WTC11 (cell line): ENCODE data around the gene PSMA3. TPM values are rescaled to one million over a fixed set of nuclear protein-coding genes. Genes with fewer than 3 reads are reported as not detected.

Experiments used
- ATAC-seq: fragments of 200-7000 bp; cut with Tn5 transposase; 2 replicates; pipeline ENCODE4 v1.10.0; 2021; ENCODE audit warnings: mild to moderate bottlenecking, moderate library complexity
- CTCF ChIA-PET: fragments of 300-600 bp; sonication (Branson Sonifier 250); formaldehyde crosslinking; loops from one replicate; lab custom pipeline; 2021; ENCODE audit warnings: antibody characterized with exemption; lab: Charles Lee
- POLR2A ChIA-PET: fragments of 350-600 bp; sonication (Branson Sonifier 250); formaldehyde crosslinking; loops from one replicate; lab custom pipeline; 2021; ENCODE audit warnings: antibody characterized with exemption; lab: Charles Lee
- DNase-seq: peaks from one replicate; pipeline ENCODE4 v3.0.0; 2021; ENCODE audit warnings: low spot score
- H3K27ac Mint-ChIP-seq: 2 replicates; pipeline ENCODE4 v1.8.0; 2021; ENCODE audit warnings: mixed read lengths
- H3K27me3 Mint-ChIP-seq: 2 replicates; pipeline ENCODE4 v1.8.0; 2021; ENCODE audit warnings: low read depth, mild to moderate bottlenecking, moderate library complexity, mixed read lengths
- H3K36me3 Mint-ChIP-seq: 2 replicates; pipeline ENCODE4 v1.8.0; 2021; ENCODE audit warnings: mixed read lengths
- H3K4me1 Mint-ChIP-seq: 2 replicates; pipeline ENCODE4 v1.8.0; 2022; ENCODE audit warnings: mixed read lengths
- H3K4me3 Mint-ChIP-seq: 2 replicates; pipeline ENCODE4 v1.8.0; 2021; ENCODE audit warnings: mild to moderate bottlenecking, moderate library complexity, mixed read lengths
- H3K9me3 Mint-ChIP-seq: 2 replicates; pipeline ENCODE4 v1.8.0; 2021; ENCODE audit warnings: mixed read lengths
- ARID4B ChIP-seq: sonication (generic); formaldehyde crosslinking; IDR thresholded peaks from 2 replicates; pipeline ENCODE4 v1.8.0; 2023; ENCODE audit warnings: missing genetic modification reagents, mild to moderate bottlenecking, borderline replicate concordance
- ATF2 ChIP-seq: sonication (generic); formaldehyde crosslinking; IDR thresholded peaks from 2 replicates; pipeline ENCODE4 v1.8.1; 2022; ENCODE audit warnings: low read depth, missing genetic modification reagents, borderline replicate concordance
- CBFB ChIP-seq: sonication (generic); formaldehyde crosslinking; IDR thresholded peaks from 2 replicates; pipeline ENCODE4 v1.8.1; 2022; ENCODE audit warnings: mild to moderate bottlenecking, low read depth, missing genetic modification reagents
- ETV6 ChIP-seq: sonication (generic); formaldehyde crosslinking; IDR thresholded peaks from 2 replicates; pipeline ENCODE4 v1.8.1; 2022; ENCODE audit warnings: mild to moderate bottlenecking, missing genetic modification reagents
- FOXP4 ChIP-seq: sonication (generic); formaldehyde crosslinking; IDR thresholded peaks from 2 replicates; pipeline ENCODE4 v1.8.0; 2022; ENCODE audit warnings: mild to moderate bottlenecking, missing genetic modification reagents
- GRHL2 ChIP-seq: fragments of 250-450 bp; sonication (Bioruptor Pico); IDR thresholded peaks from 2 replicates; pipeline ENCODE4 v1.8.0; 2022; ENCODE audit warnings: mild to moderate bottlenecking, moderate library complexity; ENCODE audit not compliant: insufficient replicate concordance, severe bottlenecking
- IRF2 ChIP-seq: sonication (generic); formaldehyde crosslinking; IDR thresholded peaks from 2 replicates; pipeline ENCODE4 v1.8.0; 2022; ENCODE audit warnings: low read depth, missing genetic modification reagents, borderline replicate concordance
- JUN ChIP-seq: sonication (generic); formaldehyde crosslinking; IDR thresholded peaks from 2 replicates; pipeline ENCODE4 v1.8.0; 2023; ENCODE audit warnings: mild to moderate bottlenecking, missing genetic modification reagents
- NFE2L1 ChIP-seq: sonication (generic); formaldehyde crosslinking; IDR thresholded peaks from 2 replicates; pipeline ENCODE4 v1.8.1; 2023; ENCODE audit warnings: missing genetic modification reagents
- NR1H2 ChIP-seq: sonication (generic); formaldehyde crosslinking; IDR thresholded peaks from 2 replicates; pipeline ENCODE4 v1.9.0; 2021; ENCODE audit warnings: mild to moderate bottlenecking, moderate library complexity, missing genetic modification reagents
- RELA ChIP-seq: sonication (generic); formaldehyde crosslinking; IDR thresholded peaks from 2 replicates; pipeline ENCODE4 v1.8.1; 2022; ENCODE audit warnings: missing genetic modification reagents, mild to moderate bottlenecking, borderline replicate concordance
- SOX15 ChIP-seq: fragments of 250-450 bp; sonication (Bioruptor Pico); IDR thresholded peaks from 2 replicates; pipeline ENCODE4 v1.9.0; 2021; ENCODE audit warnings: mild to moderate bottlenecking
- TEAD4 ChIP-seq: sonication (generic); formaldehyde crosslinking; IDR thresholded peaks from 2 replicates; pipeline ENCODE4 v1.8.0; 2022; ENCODE audit warnings: mild to moderate bottlenecking, missing genetic modification reagents
- ZNF263 ChIP-seq: sonication (generic); formaldehyde crosslinking; IDR thresholded peaks from 2 replicates; pipeline ENCODE4 v1.8.1; 2022; ENCODE audit warnings: low read depth, mild to moderate bottlenecking, moderate library complexity, missing genetic modification reagents
- ZNF396 ChIP-seq: fragments of 250-450 bp; sonication (Bioruptor Pico); IDR thresholded peaks from 2 replicates; pipeline ENCODE4 v1.8.0; 2021; ENCODE audit warnings: mild to moderate bottlenecking, moderate library complexity, borderline replicate concordance
- ZNF532 ChIP-seq: fragments of 250-450 bp; sonication (Bioruptor Pico); IDR thresholded peaks from 2 replicates; pipeline ENCODE4 v1.9.0; 2021; ENCODE audit warnings: mild to moderate bottlenecking, borderline replicate concordance
- ZNF671 ChIP-seq: fragments of 250-450 bp; sonication (Bioruptor Pico); IDR thresholded peaks from 2 replicates; pipeline ENCODE4 v1.8.0; 2021; ENCODE audit warnings: mild to moderate bottlenecking
- total RNA-seq: library from RNA; stranded (reverse); gene quantifications from 3 replicates; pipeline ENCODE4 v1.2.3, GENCODE V29; 2021
- TF ChIP-seq, protein P1 (sequence below): fragments of 250-450 bp; sonication (Bioruptor Pico); IDR thresholded peaks from 2 replicates; pipeline ENCODE4 v2.1.2; 2022; ENCODE audit warnings: mild to moderate bottlenecking, moderate library complexity
- TF ChIP-seq, protein P2 (sequence below): sonication (generic); formaldehyde crosslinking; conservative IDR thresholded peaks from 2 replicates; pipeline ENCODE4 v1.8.1; 2023; ENCODE audit warnings: mild to moderate bottlenecking, low read depth, missing genetic modification reagents, moderate library complexity

The PSMA3 gene
- total RNA-seq, 1 experiment from 2014 or later = 286 TPM

- H3K36me3 Mint-ChIP-seq = peaks cover 34% of the 10 kb centered on the region
- no peak overlapping the region for H3K4me3 Mint-ChIP-seq
- ATAC-seq (no peak), DNase-seq (no peak)
- H3K4me1 Mint-ChIP-seq = no peaks in the 10 kb centered on the region
- TF ChIP-seq TEAD4 (CRISPR knock-in tag) = no peak
- TF ChIP-seq JUN (CRISPR knock-in tag) = no peak
- TF ChIP-seq ZNF396 (CRISPR knock-in tag) = no peak
- TF ChIP-seq ARID4B (CRISPR knock-in tag) = no peak
- TF ChIP-seq FOXP4 = no peak
- no peak for TF ChIP-seq IRF2
- TF ChIP-seq NFE2L1 (CRISPR knock-in tag) = no peak
- no peak for TF ChIP-seq NR1H2 (CRISPR knock-in tag)
- no peak for TF ChIP-seq GRHL2
- no peak for TF ChIP-seq ETV6
- no peak for TF ChIP-seq ZNF263 (CRISPR knock-in tag)
- no peak for TF ChIP-seq CBFB (CRISPR knock-in tag)
- TF ChIP-seq, protein P1, sequence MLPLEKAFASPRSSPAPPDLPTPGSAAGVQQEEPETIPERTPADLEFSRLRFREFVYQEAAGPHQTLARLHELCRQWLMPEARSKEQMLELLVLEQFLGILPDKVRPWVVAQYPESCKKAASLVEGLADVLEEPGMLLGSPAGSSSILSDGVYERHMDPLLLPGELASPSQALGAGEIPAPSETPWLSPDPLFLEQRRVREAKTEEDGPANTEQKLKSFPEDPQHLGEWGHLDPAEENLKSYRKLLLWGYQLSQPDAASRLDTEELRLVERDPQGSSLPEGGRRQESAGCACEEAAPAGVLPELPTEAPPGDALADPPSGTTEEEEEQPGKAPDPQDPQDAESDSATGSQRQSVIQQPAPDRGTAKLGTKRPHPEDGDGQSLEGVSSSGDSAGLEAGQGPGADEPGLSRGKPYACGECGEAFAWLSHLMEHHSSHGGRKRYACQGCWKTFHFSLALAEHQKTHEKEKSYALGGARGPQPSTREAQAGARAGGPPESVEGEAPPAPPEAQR (CRISPR knock-in tag) = no peak
- TF ChIP-seq ATF2 (CRISPR knock-in tag) = no peak
- POLR2A ChIA-PET = no interaction called here
- H3K27me3 Mint-ChIP-seq = no peaks in the 10 kb centered on the region
- CTCF ChIA-PET = no interaction called here
- H3K9me3 Mint-ChIP-seq = no peaks in the 10 kb centered on the region
- peak overlapping the region; percentile 37 for H3K27ac Mint-ChIP-seq
Observed at GRCh38 chr14:58305730-58306129, 61.1 kb downstream of the PSMA3 start.

DNA sequence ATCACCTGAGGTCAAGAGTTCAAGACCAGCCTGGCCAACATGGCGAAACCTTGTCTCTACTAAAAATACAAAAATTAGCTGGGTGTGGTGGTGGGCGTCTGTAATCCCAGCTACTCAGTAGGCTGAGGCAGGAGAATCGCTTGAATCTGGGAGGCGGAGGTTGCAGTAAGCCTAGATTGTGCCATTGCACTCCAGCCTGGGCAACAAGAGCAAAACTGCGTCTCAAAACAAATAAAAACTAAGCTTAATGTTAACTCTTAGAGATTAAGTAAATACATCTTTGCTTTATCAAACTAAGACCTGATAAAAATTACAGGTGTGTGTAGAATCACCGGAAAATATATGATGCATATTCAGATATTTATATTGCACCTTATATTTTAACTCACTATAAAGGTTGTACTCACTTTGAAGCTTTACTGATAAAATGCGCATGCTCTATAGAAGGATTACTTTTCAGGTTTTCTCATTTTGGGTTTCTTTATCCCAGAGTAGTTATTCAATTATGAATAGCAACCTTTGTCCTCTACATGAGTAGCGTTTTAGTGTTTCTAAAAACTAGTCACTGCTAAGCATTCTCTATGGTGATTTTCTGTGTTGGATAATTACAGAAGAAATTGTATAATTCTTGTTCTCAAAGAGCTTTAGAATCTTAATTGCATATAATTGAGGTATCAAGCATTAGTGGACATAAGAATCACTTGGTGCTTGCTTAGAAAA, 63.1 kb downstream of the PSMA3 start:
- peaks cover 29% of the 10 kb centered on the region for H3K36me3 Mint-ChIP-seq
- ChIA-PET CTCF (no interaction called here), POLR2A (no interaction called here)
- H3K4me3 Mint-ChIP-seq = no peak overlapping the region
- no peaks in the 10 kb centered on the region for H3K27me3 Mint-ChIP-seq
- H3K27ac Mint-ChIP-seq = no peak overlapping the region
- no peak for DNase-seq
- H3K4me1 Mint-ChIP-seq = no peaks in the 10 kb centered on the region
- H3K9me3 Mint-ChIP-seq = no peaks in the 10 kb centered on the region
- ATAC-seq = no peak
- TF ChIP-seq TEAD4 (CRISPR knock-in tag) = no peak
- no peak for TF ChIP-seq ZNF532
- TF ChIP-seq SOX15 (CRISPR knock-in tag) = no peak
- no peak for TF ChIP-seq ZNF671 (CRISPR knock-in tag)
- TF ChIP-seq NFE2L1 (CRISPR knock-in tag) = no peak
- TF ChIP-seq, protein P2, sequence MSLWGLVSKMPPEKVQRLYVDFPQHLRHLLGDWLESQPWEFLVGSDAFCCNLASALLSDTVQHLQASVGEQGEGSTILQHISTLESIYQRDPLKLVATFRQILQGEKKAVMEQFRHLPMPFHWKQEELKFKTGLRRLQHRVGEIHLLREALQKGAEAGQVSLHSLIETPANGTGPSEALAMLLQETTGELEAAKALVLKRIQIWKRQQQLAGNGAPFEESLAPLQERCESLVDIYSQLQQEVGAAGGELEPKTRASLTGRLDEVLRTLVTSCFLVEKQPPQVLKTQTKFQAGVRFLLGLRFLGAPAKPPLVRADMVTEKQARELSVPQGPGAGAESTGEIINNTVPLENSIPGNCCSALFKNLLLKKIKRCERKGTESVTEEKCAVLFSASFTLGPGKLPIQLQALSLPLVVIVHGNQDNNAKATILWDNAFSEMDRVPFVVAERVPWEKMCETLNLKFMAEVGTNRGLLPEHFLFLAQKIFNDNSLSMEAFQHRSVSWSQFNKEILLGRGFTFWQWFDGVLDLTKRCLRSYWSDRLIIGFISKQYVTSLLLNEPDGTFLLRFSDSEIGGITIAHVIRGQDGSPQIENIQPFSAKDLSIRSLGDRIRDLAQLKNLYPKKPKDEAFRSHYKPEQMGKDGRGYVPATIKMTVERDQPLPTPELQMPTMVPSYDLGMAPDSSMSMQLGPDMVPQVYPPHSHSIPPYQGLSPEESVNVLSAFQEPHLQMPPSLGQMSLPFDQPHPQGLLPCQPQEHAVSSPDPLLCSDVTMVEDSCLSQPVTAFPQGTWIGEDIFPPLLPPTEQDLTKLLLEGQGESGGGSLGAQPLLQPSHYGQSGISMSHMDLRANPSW (CRISPR knock-in tag) = no peak
- no peak for TF ChIP-seq RELA
